Epithelial cell of esophagus (primary cell): ENCODE results near the gene JMY.
A peak's percentile ranks its signal among the peaks of the same experiment; 100 is the strongest.

Source experiments
- DNase-seq: peaks from one replicate; pipeline ENCODE4 v3.0.0; 2010; ENCODE audit warnings: low read depth
- H3K4me3 ChIP-seq: 2 replicates; pipeline ENCODE4 v1.5.1; 2011; ENCODE audit warnings: mild to moderate bottlenecking, low read length, control low read depth
- CTCF ChIP-seq: IDR thresholded peaks from 2 replicates; pipeline ENCODE4 v1.5.1; 2011; ENCODE audit warnings: low read depth, mild to moderate bottlenecking, low read length, control low read depth, inconsistent platforms; ENCODE audit not compliant: insufficient read depth; ENCODE audit errors: missing control alignments

The JMY gene

GRCh38 chr5:79255786-79256557, 20.0 kb downstream of the JMY start:
- TF ChIP-seq CTCF, result peak; percentile 75
- DNase-seq, result peak; percentile 59
- H3K4me3 ChIP-seq, result no peak overlapping the region

- TF ChIP-seq CTCF, result no peak
- H3K4me3 ChIP-seq, result no peak overlapping the region
- no peak for DNase-seq
Measured at GRCh38 chr5:79256563-79256962, 20.6 kb downstream of the JMY start.

- no peak for DNase-seq
- no peak overlapping the region for H3K4me3 ChIP-seq
- TF ChIP-seq CTCF, result no peak
Measured at GRCh38 chr5:79257314-79257713, 21.4 kb downstream of the JMY start.

- H3K4me3 ChIP-seq, result no peak overlapping the region
- no peak for TF ChIP-seq CTCF
- no peak for DNase-seq
Measured at GRCh38 chr5:79258801-79259200, 22.9 kb downstream of the JMY start.

- no peak for TF ChIP-seq CTCF
- H3K4me3 ChIP-seq, result no peak overlapping the region
- no peak for DNase-seq
Measured at GRCh38 chr5:79259383-79259782, 23.5 kb downstream of the JMY start.

GRCh38 chr5:79259810-79260209, 23.9 kb downstream of the JMY start:
- TF ChIP-seq CTCF, result no peak
- no peak overlapping the region for H3K4me3 ChIP-seq
- DNase-seq, result no peak

- TF ChIP-seq CTCF, result no peak
- DNase-seq, result no peak
Measured at GRCh38 chr5:79261897-79262296, 26.0 kb downstream of the JMY start.

More at GRCh38 chr5:79261897-79262296, 26.0 kb downstream of the JMY start:
- no peak overlapping the region for H3K4me3 ChIP-seq
